NCI-H748 treated with DMSO at 0.1 percent for 48 hours (cell line): ENCODE data around the gene SPDYE16.
"Not testable (repeated sequence)": the region's sequence is repeated elsewhere in the genome, so short reads cannot be mapped to it uniquely, and the experiment has no call there.

Source experiments
- DNase-seq: peaks from one replicate; lab custom pipeline; 2025; lab: John Stamatoyannopoulos, UW

SPDYE16 gene

GRCh38 chr7:76549025-76549854 lies 6.1 kb upstream of the SPDYE16 start:
- peak; percentile 19 for DNase-seq

GRCh38 chr7:76531643-76532042 lies 11.5 kb downstream of the SPDYE16 start:
- DNase-seq = not testable (repeated sequence)

- not testable (repeated sequence) for DNase-seq
Measured at GRCh38 chr7:76526183-76526582, 16.9 kb downstream of the SPDYE16 start.

GRCh38 chr7:76516932-76517331 lies 26.2 kb downstream of the SPDYE16 start:
- DNase-seq = not testable (repeated sequence)

- DNase-seq = no peak
Measured at GRCh38 chr7:76515999-76516443, 27.1 kb downstream of the SPDYE16 start.

- DNase-seq = no peak
Measured at GRCh38 chr7:76514926-76515771, 27.9 kb downstream of the SPDYE16 start.

- DNase-seq = no peak
Measured at GRCh38 chr7:76513817-76514799, 29.0 kb downstream of the SPDYE16 start.

GRCh38 chr7:76512941-76513816 lies 29.9 kb downstream of the SPDYE16 start:
- no peak for DNase-seq

- DNase-seq = not testable (repeated sequence)
Measured at GRCh38 chr7:76511911-76512885, 30.9 kb downstream of the SPDYE16 start.

- DNase-seq = not testable (repeated sequence)
Measured at GRCh38 chr7:76511200-76511910, 31.7 kb downstream of the SPDYE16 start.

- DNase-seq = no peak
Measured at GRCh38 chr7:76509931-76510877, 32.9 kb downstream of the SPDYE16 start, which contains the start of gene UPK3B. Gene UPK3B (plus strand): TSS chr7:76510552. CDS start chr7:76510653, 101 bp downstream.

GRCh38 chr7:76507723-76508406 lies 35.2 kb downstream of the SPDYE16 start:
- no peak for DNase-seq

- DNase-seq = not testable (repeated sequence)
Measured at GRCh38 chr7:76506643-76507042, 36.5 kb downstream of the SPDYE16 start.

GRCh38 chr7:76506081-76506440 lies 37.0 kb downstream of the SPDYE16 start:
- no peak for DNase-seq

- DNase-seq = no peak
Measured at GRCh38 chr7:76505168-76506080, 37.7 kb downstream of the SPDYE16 start.
